Parathyroid adenoma (tissue), 2 donors: ENCODE measurements around the gene PRX.

Experiments used
- H2AFZ ChIP-seq: fragments of 300-600 bp; sonication (generic); one replicate; pipeline ENCODE4 v1.7.0; 2017; ENCODE audit warnings: antibody characterized with exemption, mild to moderate bottlenecking
- H3K27ac ChIP-seq: fragments of 300-600 bp; sonication (generic); one replicate; pipeline ENCODE4 v1.7.0; 2017
- H3K27me3 ChIP-seq: fragments of 300-600 bp; sonication (generic); one replicate; pipeline ENCODE4 v1.7.0; 2017; ENCODE audit warnings: low read length; ENCODE audit not compliant: control insufficient read depth, insufficient read depth
- H3K36me3 ChIP-seq: fragments of 300-600 bp; sonication (generic); one replicate; pipeline ENCODE4 v1.7.0; 2017; ENCODE audit warnings: low read length; ENCODE audit not compliant: control insufficient read depth, insufficient read depth
- H3K4me1 ChIP-seq: fragments of 300-600 bp; sonication (generic); one replicate; pipeline ENCODE4 v1.7.0; 2017; ENCODE audit warnings: control low read depth
- H3K4me2 ChIP-seq: fragments of 300-600 bp; sonication (generic); one replicate; pipeline ENCODE4 v1.7.0; 2017; ENCODE audit warnings: low read length
- H3K4me3 ChIP-seq: fragments of 300-600 bp; sonication (generic); one replicate; pipeline ENCODE4 v1.7.0; 2017; ENCODE audit warnings: low read depth, low read length
- H3K79me2 ChIP-seq: fragments of 300-600 bp; sonication (generic); one replicate; pipeline ENCODE4 v1.7.0; 2017; ENCODE audit warnings: control low read depth
- H3K9ac ChIP-seq: fragments of 300-600 bp; sonication (generic); one replicate; pipeline ENCODE4 v1.7.0; 2017; ENCODE audit warnings: mild to moderate bottlenecking
- H3K9me3 ChIP-seq: fragments of 300-600 bp; sonication (generic); one replicate; pipeline ENCODE4 v1.7.0; 2017; ENCODE audit warnings: low read length; ENCODE audit not compliant: control insufficient read depth
- CTCF ChIP-seq: fragments of 300-600 bp; sonication (generic); IDR thresholded peaks from one replicate; pipeline ENCODE4 v1.7.0; 2017; ENCODE audit warnings: antibody characterized with exemption, mild to moderate bottlenecking
- donor health status: primary hyperparathyroidism.

PRX gene

GRCh38 chr19:40394816-40395210 lies 18.4 kb downstream of the PRX start:
- Histone ChIP-seq H3K79me2 (no peaks in the 10 kb centered on the region), H3K9me3 (no peaks in the 10 kb centered on the region), H2AFZ (no peak overlapping the region), H3K4me1 (peaks cover 10% of the 10 kb centered on the region), H3K36me3 (no peaks in the 10 kb centered on the region), H3K4me3 (no peak overlapping the region), H3K9ac (no peak overlapping the region), H3K27me3 (no peaks in the 10 kb centered on the region), H3K4me2 (no peak overlapping the region), H3K27ac (no peak overlapping the region)
- TF ChIP-seq CTCF = no peak

GRCh38 chr19:40393894-40394815 lies 19.0 kb downstream of the PRX start:
- no peak overlapping the region for H2AFZ ChIP-seq
- no peaks in the 10 kb centered on the region for H3K79me2 ChIP-seq
- no peak overlapping the region for H3K4me2 ChIP-seq

GRCh38 chr19:40392894-40393517 lies 20.2 kb downstream of the PRX start:
- Histone ChIP-seq H3K79me2 (no peaks in the 10 kb centered on the region), H3K27ac (peak overlapping the region; percentile 6), H3K9ac (no peak overlapping the region), H3K4me2 (no peak overlapping the region), H2AFZ (peak overlapping the region; percentile 88), H3K4me3 (no peak overlapping the region), H3K9me3 (no peaks in the 10 kb centered on the region), H3K36me3 (no peaks in the 10 kb centered on the region), H3K27me3 (no peaks in the 10 kb centered on the region), H3K4me1 (peaks cover 10% of the 10 kb centered on the region)
- TF ChIP-seq CTCF = peak; percentile 70

More at GRCh38 chr19:40393894-40394815, 19.0 kb downstream of the PRX start:
- H3K36me3 ChIP-seq = no peaks in the 10 kb centered on the region
- H3K27me3 ChIP-seq = no peaks in the 10 kb centered on the region
- H3K4me3 ChIP-seq = no peak overlapping the region
- H3K4me1 ChIP-seq = peaks cover 10% of the 10 kb centered on the region
- no peak overlapping the region for H3K9ac ChIP-seq
- no peak overlapping the region for H3K27ac ChIP-seq
- no peak for TF ChIP-seq CTCF
- H3K9me3 ChIP-seq = no peaks in the 10 kb centered on the region

- Histone ChIP-seq H3K9ac (no peak overlapping the region), H3K9me3 (no peaks in the 10 kb centered on the region), H3K4me1 (peaks cover 10% of the 10 kb centered on the region), H3K27ac (no peak overlapping the region), H3K79me2 (no peaks in the 10 kb centered on the region), H3K4me2 (no peak overlapping the region), H3K27me3 (no peaks in the 10 kb centered on the region), H3K4me3 (no peak overlapping the region), H2AFZ (peak overlapping the region; percentile 88), H3K36me3 (no peaks in the 10 kb centered on the region)
- TF ChIP-seq CTCF = no peak
Observed at GRCh38 chr19:40392123-40392522, 21.1 kb downstream of the PRX start.
